Keratinocyte (primary cell): ENCODE measurements around the gene PIGL.

Source experiments
- CTCF ChIP-seq, 3 experiments: IDR thresholded peaks in 1 of 3; conservative IDR thresholded peaks in 1 of 3; optimal IDR thresholded peaks in 1 of 3; 2 replicates in 2 of 3; 3 replicates in 1 of 3; pipeline versions ENCODE3 to v1.5.1; 2011; ENCODE audit warnings: low read length in 3 of 3, mild to moderate bottlenecking in 3 of 3, moderate library complexity in 2 of 3, control low read depth in 1 of 3, inconsistent platforms in 1 of 3; ENCODE audit not compliant: insufficient read depth in 2 of 3; ENCODE audit errors: extremely low read depth in 1 of 3
- EZH2 ChIP-seq: IDR thresholded peaks from one replicate; pipeline ENCODE4 v1.6.1; 2012; ENCODE audit warnings: inconsistent platforms, mild to moderate bottlenecking, low read length, moderate library complexity

DNA sequence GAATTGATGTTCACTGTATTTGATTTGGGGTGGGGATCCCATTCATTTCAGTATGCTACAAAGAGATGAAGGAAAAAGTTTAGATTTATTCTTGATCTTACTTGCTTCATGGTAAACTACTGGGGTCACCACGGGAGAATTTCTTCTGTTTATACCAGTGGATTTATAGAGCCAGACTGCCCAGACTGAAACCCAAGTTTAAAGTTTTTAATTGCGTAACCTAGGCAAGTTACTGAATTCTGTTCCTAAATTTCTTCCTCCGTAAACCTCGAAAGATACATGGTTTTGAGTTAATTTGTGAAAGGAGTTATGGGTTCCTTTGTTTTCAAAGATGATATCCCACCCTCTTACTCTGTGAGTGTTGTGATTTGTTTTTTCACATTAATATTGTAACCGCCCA, 26.4 kb downstream of the PIGL start:
- TF ChIP-seq CTCF (optimal IDR thresholded peaks at IDR 0.05 in 1 of 3, IDR thresholded peaks at IDR 0.05 in 1 of 3, conservative IDR thresholded peaks at IDR 0.05 in 1 of 3; ENCODE audit: extremely low read depth in 1 of 3, insufficient read depth in 2 of 3, low read length in 3 of 3) = no peak
- TF ChIP-seq EZH2 = no peak
